ENCODE measurements around the gene CCL7.

CCL7 gene

GRCh38 chr17:34260861-34261260, 9.2 kb upstream of the CCL7 start:
- Histone ChIP-seq H3K4me3 (ENCODE audit: low read length) (no peak overlapping the region), H3K36me3 (ENCODE audit: control insufficient read depth, insufficient read depth, low read length) (no peaks in the 10 kb centered on the region), H3K9me3 (ENCODE audit: control insufficient read depth, low read length) (no peaks in the 10 kb centered on the region), H3K9ac (ENCODE audit: low read length) (no peak overlapping the region), H3K4me1 (ENCODE audit: control insufficient read depth, insufficient read depth, low read length) (no peaks in the 10 kb centered on the region), H3K27me3 (ENCODE audit: control insufficient read depth, insufficient read depth, low read length) (no peaks in the 10 kb centered on the region)

GRCh38 chr17:34261568-34262337, 8.3 kb upstream of the CCL7 start:
- H3K36me3 ChIP-seq (ENCODE audit: control insufficient read depth, insufficient read depth, low read length), result no peaks in the 10 kb centered on the region
- no peaks in the 10 kb centered on the region for H3K9me3 ChIP-seq (ENCODE audit: control insufficient read depth, low read length)
- no peaks in the 10 kb centered on the region for H3K27me3 ChIP-seq (ENCODE audit: control insufficient read depth, insufficient read depth, low read length)
- H3K9ac ChIP-seq (ENCODE audit: low read length), result no peak overlapping the region
- no peaks in the 10 kb centered on the region for H3K4me1 ChIP-seq (ENCODE audit: control insufficient read depth, insufficient read depth, low read length)
- H3K4me3 ChIP-seq (ENCODE audit: low read length), result no peak overlapping the region

- Histone ChIP-seq H3K36me3 (ENCODE audit: control insufficient read depth, insufficient read depth, low read length) (no peaks in the 10 kb centered on the region), H3K9ac (ENCODE audit: low read length) (no peak overlapping the region), H3K4me3 (ENCODE audit: low read length) (no peak overlapping the region)
These were observed 4.3 kb upstream of the CCL7 start for GRCh38 chr17:34265711-34266110.

GRCh38 chr17:34275881-34276280, 5.9 kb downstream of the CCL7 start:
- Histone ChIP-seq H3K9ac (ENCODE audit: low read length) (no peak overlapping the region), H3K4me3 (ENCODE audit: low read length) (no peak overlapping the region), H3K9me3 (ENCODE audit: control insufficient read depth, low read length) (no peaks in the 10 kb centered on the region), H3K27me3 (ENCODE audit: control insufficient read depth, insufficient read depth, low read length) (no peaks in the 10 kb centered on the region), H3K36me3 (ENCODE audit: control insufficient read depth, insufficient read depth, low read length) (no peaks in the 10 kb centered on the region), H3K4me1 (ENCODE audit: control insufficient read depth, insufficient read depth, low read length) (no peaks in the 10 kb centered on the region)

More at GRCh38 chr17:34265711-34266110, 4.3 kb upstream of the CCL7 start:
- Histone ChIP-seq H3K27me3 (ENCODE audit: control insufficient read depth, insufficient read depth, low read length) (no peaks in the 10 kb centered on the region), H3K4me1 (ENCODE audit: control insufficient read depth, insufficient read depth, low read length) (no peaks in the 10 kb centered on the region), H3K9me3 (ENCODE audit: control insufficient read depth, low read length) (no peaks in the 10 kb centered on the region)

GRCh38 chr17:34276826-34277225, 6.8 kb downstream of the CCL7 start:
- no peak overlapping the region for H3K4me3 ChIP-seq (ENCODE audit: low read length)
- no peak overlapping the region for H3K9ac ChIP-seq (ENCODE audit: low read length)
- H3K9me3 ChIP-seq (ENCODE audit: control insufficient read depth, low read length), result no peaks in the 10 kb centered on the region
- H3K4me1 ChIP-seq (ENCODE audit: control insufficient read depth, insufficient read depth, low read length), result no peaks in the 10 kb centered on the region
- no peaks in the 10 kb centered on the region for H3K27me3 ChIP-seq (ENCODE audit: control insufficient read depth, insufficient read depth, low read length)
- no peaks in the 10 kb centered on the region for H3K36me3 ChIP-seq (ENCODE audit: control insufficient read depth, insufficient read depth, low read length)

GRCh38 chr17:34283571-34283970, 13.6 kb downstream of the CCL7 start:
- Histone ChIP-seq H3K4me3 (ENCODE audit: low read length) (no peak overlapping the region), H3K9me3 (ENCODE audit: control insufficient read depth, low read length) (no peaks in the 10 kb centered on the region), H3K36me3 (ENCODE audit: control insufficient read depth, insufficient read depth, low read length) (no peaks in the 10 kb centered on the region), H3K27me3 (ENCODE audit: control insufficient read depth, insufficient read depth, low read length) (no peaks in the 10 kb centered on the region), H3K9ac (ENCODE audit: low read length) (no peak overlapping the region), H3K4me1 (ENCODE audit: control insufficient read depth, insufficient read depth, low read length) (no peaks in the 10 kb centered on the region)

- Histone ChIP-seq H3K4me3 (ENCODE audit: low read length) (no peak within 1 kb of the TSS), H3K4me1 (ENCODE audit: control insufficient read depth, insufficient read depth, low read length) (no peaks in the 10 kb centered on the region), H3K36me3 (ENCODE audit: control insufficient read depth, insufficient read depth, low read length) (no peaks in the 10 kb centered on the region), H3K9me3 (ENCODE audit: control insufficient read depth, low read length) (no peaks in the 10 kb centered on the region), H3K27me3 (ENCODE audit: control insufficient read depth, insufficient read depth, low read length) (no peaks in the 10 kb centered on the region), H3K9ac (ENCODE audit: low read length) (no peak within 1 kb of the TSS)
These were observed 15.3 kb downstream of the CCL7 start, which contains the start of gene CCL11 for GRCh38 chr17:34285286-34285792. CCL11 (plus strand) TSS chr17:34285742; CDS start chr17:34285809, 67 bp downstream.

- Histone ChIP-seq H3K9me3 (ENCODE audit: control insufficient read depth, low read length) (no peaks in the 10 kb centered on the region), H3K36me3 (ENCODE audit: control insufficient read depth, insufficient read depth, low read length) (no peaks in the 10 kb centered on the region), H3K4me1 (ENCODE audit: control insufficient read depth, insufficient read depth, low read length) (no peaks in the 10 kb centered on the region), H3K4me3 (ENCODE audit: low read length) (no peak overlapping the region), H3K27me3 (ENCODE audit: control insufficient read depth, insufficient read depth, low read length) (no peaks in the 10 kb centered on the region), H3K9ac (ENCODE audit: low read length) (no peak overlapping the region)
These were observed 17.9 kb downstream of the CCL7 start for GRCh38 chr17:34287875-34288274.

- H3K4me1 ChIP-seq (ENCODE audit: control insufficient read depth, insufficient read depth, low read length), result no peaks in the 10 kb centered on the region
- no peaks in the 10 kb centered on the region for H3K36me3 ChIP-seq (ENCODE audit: control insufficient read depth, insufficient read depth, low read length)
- H3K9ac ChIP-seq (ENCODE audit: low read length), result no peak overlapping the region
- H3K4me3 ChIP-seq (ENCODE audit: low read length), result no peak overlapping the region
- no peaks in the 10 kb centered on the region for H3K9me3 ChIP-seq (ENCODE audit: control insufficient read depth, low read length)
- no peaks in the 10 kb centered on the region for H3K27me3 ChIP-seq (ENCODE audit: control insufficient read depth, insufficient read depth, low read length)
These were observed 20.6 kb downstream of the CCL7 start for GRCh38 chr17:34290586-34290985.

GRCh38 chr17:34291721-34292348, 21.8 kb downstream of the CCL7 start:
- Histone ChIP-seq H3K9ac (ENCODE audit: low read length) (no peak overlapping the region), H3K36me3 (ENCODE audit: control insufficient read depth, insufficient read depth, low read length) (no peaks in the 10 kb centered on the region), H3K4me3 (ENCODE audit: low read length) (no peak overlapping the region), H3K27me3 (ENCODE audit: control insufficient read depth, insufficient read depth, low read length) (no peaks in the 10 kb centered on the region), H3K9me3 (ENCODE audit: control insufficient read depth, low read length) (no peaks in the 10 kb centered on the region), H3K4me1 (ENCODE audit: control insufficient read depth, insufficient read depth, low read length) (no peaks in the 10 kb centered on the region)

GRCh38 chr17:34299027-34299426, 29.0 kb downstream of the CCL7 start:
- Histone ChIP-seq H3K27me3 (ENCODE audit: control insufficient read depth, insufficient read depth, low read length) (no peaks in the 10 kb centered on the region), H3K9ac (ENCODE audit: low read length) (no peak overlapping the region), H3K4me1 (ENCODE audit: control insufficient read depth, insufficient read depth, low read length) (no peaks in the 10 kb centered on the region), H3K36me3 (ENCODE audit: control insufficient read depth, insufficient read depth, low read length) (no peaks in the 10 kb centered on the region), H3K9me3 (ENCODE audit: control insufficient read depth, low read length) (no peaks in the 10 kb centered on the region), H3K4me3 (ENCODE audit: low read length) (no peak overlapping the region)

- Histone ChIP-seq H3K9ac (ENCODE audit: low read length) (no peak overlapping the region), H3K4me3 (ENCODE audit: low read length) (no peak overlapping the region), H3K36me3 (ENCODE audit: control insufficient read depth, insufficient read depth, low read length) (no peaks in the 10 kb centered on the region), H3K4me1 (ENCODE audit: control insufficient read depth, insufficient read depth, low read length) (no peaks in the 10 kb centered on the region), H3K27me3 (ENCODE audit: control insufficient read depth, insufficient read depth, low read length) (no peaks in the 10 kb centered on the region), H3K9me3 (ENCODE audit: control insufficient read depth, low read length) (no peaks in the 10 kb centered on the region)
These were observed 30.0 kb downstream of the CCL7 start for GRCh38 chr17:34299956-34300577.

Measured in mucosa of stomach (tissue), 1 donor.